Endothelial cell of umbilical vein (primary cell): ENCODE results near the gene TEDC1. TPM values are rescaled to one million over a fixed set of nuclear protein-coding genes. Genes with fewer than 3 reads are reported as not detected.

Experiments used
- BruUV-seq: library from RNA; stranded (reverse); fragments of 400-500 nt; replicated peaks from 2 replicates; lab custom pipeline; 2021; lab: Mats Ljungman, UMichigan
- CTCF ChIA-PET: fragments of 300-600, 350-600 bp; sonication (Branson Sonifier 250); formaldehyde crosslinking; loops from one replicate; lab custom pipeline; 2021; ENCODE audit warnings: antibody characterized with exemption, inconsistent platforms; lab: Charles Lee
- POLR2A ChIA-PET: fragments of 300-600, 350-600 bp; sonication (Branson Sonifier 250); formaldehyde crosslinking; loops from one replicate; lab custom pipeline; 2021; ENCODE audit warnings: antibody characterized with exemption, inconsistent platforms; lab: Charles Lee
- DNase-seq: peaks from one replicate; pipeline ENCODE4 v3.0.0-alpha.2; 2011; ENCODE audit warnings: low read depth, low spot score
- FAIRE-seq: peaks from 2 replicates; lab custom pipeline; 2011; peaks lifted over from hg19 to GRCh38; lab: Jason Lieb, UNC
- H2AFZ ChIP-seq: 2 replicates; pipeline ENCODE4 v1.6.0; 2012; ENCODE audit warnings: low read depth, low read length, control low read depth, inconsistent platforms
- H3K27ac ChIP-seq: 2 replicates; pipeline ENCODE4 v1.5.1; 2011; ENCODE audit warnings: low read depth, mild to moderate bottlenecking, control low read depth, low read length, moderate library complexity; ENCODE audit not compliant: insufficient read depth
- H3K27me3 ChIP-seq, 2 experiments: 2 replicates each; pipeline versions ENCODE4 v1.6.0 to v1.6.1; 2011; ENCODE audit warnings: low read length in 2 of 2, mixed read lengths in 1 of 2; ENCODE audit not compliant: control insufficient read depth in 2 of 2, insufficient read depth in 2 of 2
- H3K36me3 ChIP-seq, 2 experiments: 2 replicates in 1 of 2; 3 replicates in 1 of 2; pipeline ENCODE4 v1.5.1; 2011; ENCODE audit warnings: low read length in 2 of 2, mild to moderate bottlenecking in 1 of 2, moderate library complexity in 1 of 2; ENCODE audit not compliant: control insufficient read depth in 2 of 2, insufficient read depth in 2 of 2; ENCODE audit errors: extremely low read depth in 1 of 2
- H3K4me1 ChIP-seq: 3 replicates; pipeline ENCODE4 v1.5.1; 2011; ENCODE audit warnings: mild to moderate bottlenecking, low read length; ENCODE audit not compliant: control insufficient read depth, insufficient read depth; ENCODE audit errors: extremely low read depth
- H3K4me2 ChIP-seq: 2 replicates; pipeline ENCODE4 v1.6.1; 2011; ENCODE audit warnings: low read length, control low read depth, mixed read lengths; ENCODE audit not compliant: insufficient read depth
- H3K4me3 ChIP-seq, 3 experiments: fragments of 200-600 bp in 1 of 3; sonication (generic), shearing (Covaris generic) in 1 of 3; replicated peaks in 1 of 3; 2 replicates each; pipeline ENCODE4 v1.5.1; 2011 to 2016; ENCODE audit warnings: control low read depth in 3 of 3, low read length in 3 of 3, mild to moderate bottlenecking in 2 of 3, inconsistent platforms in 1 of 3, low read depth in 1 of 3, moderate library complexity in 1 of 3; ENCODE audit not compliant: insufficient read depth in 1 of 3
- H3K79me2 ChIP-seq: 2 replicates; pipeline ENCODE4 v1.6.0; 2012; ENCODE audit warnings: low read length, inconsistent platforms; ENCODE audit not compliant: control insufficient read depth, insufficient read depth
- H3K9ac ChIP-seq: replicated peaks from 2 replicates; pipeline ENCODE3; 2011; ENCODE audit warnings: low read length, control low read depth; ENCODE audit not compliant: insufficient read depth; ENCODE audit errors: extremely low read depth
- H3K9me1 ChIP-seq: replicated peaks from 3 replicates; pipeline ENCODE4 v1.6.0; 2011; ENCODE audit warnings: mild to moderate bottlenecking, low read length; ENCODE audit not compliant: control insufficient read depth, insufficient read depth; ENCODE audit errors: extremely low read depth
- H3K9me3 ChIP-seq: replicated peaks from 2 replicates; pipeline ENCODE4 v1.5.1; 2012; ENCODE audit warnings: low read length, inconsistent platforms; ENCODE audit not compliant: control insufficient read depth, insufficient read depth
- H4K20me1 ChIP-seq: replicated peaks from 2 replicates; pipeline ENCODE3; 2011; ENCODE audit warnings: mild to moderate bottlenecking, low read length; ENCODE audit not compliant: control insufficient read depth, insufficient read depth; ENCODE audit errors: extremely low read depth
- EZH2 ChIP-seq: IDR thresholded peaks from 2 replicates; pipeline ENCODE4 v1.6.1; 2012; ENCODE audit warnings: borderline replicate concordance, low read depth, mild to moderate bottlenecking, moderate library complexity, low read length, inconsistent platforms; ENCODE audit not compliant: severe bottlenecking
- FOS ChIP-seq: IDR thresholded peaks from 2 replicates; pipeline ENCODE4 v1.6.1; 2011; ENCODE audit warnings: mild to moderate bottlenecking, low read length, moderate library complexity, borderline replicate concordance; ENCODE audit not compliant: insufficient read depth
- GATA2 ChIP-seq: IDR thresholded peaks from 2 replicates; pipeline ENCODE4 v1.7.0; 2011; ENCODE audit warnings: low read depth, mild to moderate bottlenecking, moderate library complexity, mixed read lengths, low read length; ENCODE audit not compliant: insufficient read length, insufficient read depth
- JUN ChIP-seq: IDR thresholded peaks from 2 replicates; pipeline ENCODE4 v1.6.1; 2011; ENCODE audit warnings: borderline replicate concordance, low read depth; ENCODE audit not compliant: insufficient read length, insufficient read depth
- MAX ChIP-seq: IDR thresholded peaks from 2 replicates; pipeline ENCODE4 v1.6.1; 2011; ENCODE audit not compliant: insufficient read depth, insufficient read length
- MYC ChIP-seq: IDR thresholded peaks from one replicate; pipeline ENCODE4 v1.6.1; 2011; ENCODE audit warnings: mild to moderate bottlenecking, low read depth, low read length
- POLR2A ChIP-seq: IDR thresholded peaks from 2 replicates; pipeline ENCODE4 v1.6.1; 2012; ENCODE audit warnings: low read depth, mild to moderate bottlenecking, control low read depth, low read length
- POLR2AphosphoS5 ChIP-seq: IDR thresholded peaks from 2 replicates; pipeline ENCODE4 v1.6.1; 2012; ENCODE audit warnings: low read depth, mild to moderate bottlenecking, control low read depth, low read length, moderate library complexity; ENCODE audit not compliant: insufficient read depth
- dilution Hi-C: fragments of 300-500 bp; cut with MboI; formaldehyde crosslinking; loops from one replicate; pipeline ENCODE4 v1.15.0; 2019; ENCODE audit warnings: low sequenced_read_pairs; ENCODE audit not compliant: extremely low pct_ligation_motif_present
- intact Hi-C: fragments of 100-400 bp; cut with micrococcal nuclease; formaldehyde crosslinking; loops from one replicate; pipeline ENCODE4 v1.10.0; 2022
- polyA plus RNA-seq, 4 experiments: library from polyadenylated mRNA; depleted of rRNA in 3 of 4; stranded (reverse) in 3 of 4; unstranded in 1 of 4; fragments of >200 nt; gene quantifications; 2 replicates each; pipeline versions ENCODE4 v1.2.1 to v1.2.3, GENCODE V29; 2011 to 2012; ENCODE audit warnings: missing spikeins in 1 of 4
- total RNA-seq: library from RNA; stranded (reverse); gene quantifications from 2 replicates; pipeline ENCODE4 v1.2.3, GENCODE V29; 2021
- TF ChIP-seq, protein P1 (sequence below), 2 donors: IDR thresholded peaks; 1 replicate in 1 of 2; 2 replicates in 1 of 2; pipeline ENCODE4 v1.5.1; 2011; ENCODE audit warnings: low read length in 2 of 2, mild to moderate bottlenecking in 2 of 2, moderate library complexity in 2 of 2, control low read depth in 1 of 2, inconsistent platforms in 1 of 2, low read depth in 1 of 2; ENCODE audit not compliant: insufficient read depth in 1 of 2; ENCODE audit errors: extremely low read depth in 1 of 2

The TEDC1 gene
- total and polyA plus RNA-seq, 2 donors (not counting 3 experiments of a cell fraction or from before 2014, with no cell fraction given), result 16.5 to 25.3 TPM

GRCh38 chr14:105449276-105450122, 41.5 kb upstream of the TEDC1 start:
- Histone ChIP-seq H3K4me3 (no peak overlapping the region), H3K36me3 (peaks cover 3 to 31% of the 10 kb centered on the region in 2 experiments), H3K9ac (no peak overlapping the region), H4K20me1 (no peaks in the 10 kb centered on the region), H2AFZ (no peak overlapping the region), H3K4me1 (no peaks in the 10 kb centered on the region), H3K4me2 (no peak overlapping the region), H3K9me1 (no peaks in the 10 kb centered on the region), H3K27ac (no peak overlapping the region), H3K9me3 (no peaks in the 10 kb centered on the region), H3K79me2 (peaks cover 6% of the 10 kb centered on the region), H3K27me3 (no peaks in the 10 kb centered on the region)
- BruUV-seq, result no TSS peak
- DNase-seq, result no peak
- CTCF ChIA-PET, result interaction anchor here (1.1 kb wide), 1 partner anchor 31 kb away, joined by 14 read pairs; no protein-coding TSS in a partner anchor
- FAIRE-seq, result no peak
- dilution Hi-C loops, result no loop called here
- POLR2A ChIA-PET, result no interaction called here
- TF ChIP-seq MAX (no peak), FOS (no peak), MYC (no peak), JUN (no peak), POLR2AphosphoS5 (no peak), GATA2 (no peak), EZH2 (no peak), POLR2A (no peak)
- TF ChIP-seq, protein P1, sequence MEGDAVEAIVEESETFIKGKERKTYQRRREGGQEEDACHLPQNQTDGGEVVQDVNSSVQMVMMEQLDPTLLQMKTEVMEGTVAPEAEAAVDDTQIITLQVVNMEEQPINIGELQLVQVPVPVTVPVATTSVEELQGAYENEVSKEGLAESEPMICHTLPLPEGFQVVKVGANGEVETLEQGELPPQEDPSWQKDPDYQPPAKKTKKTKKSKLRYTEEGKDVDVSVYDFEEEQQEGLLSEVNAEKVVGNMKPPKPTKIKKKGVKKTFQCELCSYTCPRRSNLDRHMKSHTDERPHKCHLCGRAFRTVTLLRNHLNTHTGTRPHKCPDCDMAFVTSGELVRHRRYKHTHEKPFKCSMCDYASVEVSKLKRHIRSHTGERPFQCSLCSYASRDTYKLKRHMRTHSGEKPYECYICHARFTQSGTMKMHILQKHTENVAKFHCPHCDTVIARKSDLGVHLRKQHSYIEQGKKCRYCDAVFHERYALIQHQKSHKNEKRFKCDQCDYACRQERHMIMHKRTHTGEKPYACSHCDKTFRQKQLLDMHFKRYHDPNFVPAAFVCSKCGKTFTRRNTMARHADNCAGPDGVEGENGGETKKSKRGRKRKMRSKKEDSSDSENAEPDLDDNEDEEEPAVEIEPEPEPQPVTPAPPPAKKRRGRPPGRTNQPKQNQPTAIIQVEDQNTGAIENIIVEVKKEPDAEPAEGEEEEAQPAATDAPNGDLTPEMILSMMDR (IDR thresholded peaks at IDR 0.05; ENCODE audit: extremely low read depth in 1 of 2, insufficient read depth in 1 of 2, low read depth in 1 of 2, low read length in 2 of 2), result no peak
- intact Hi-C loops, result no loop called here
